ENCODE measurements around the gene POGLUT2. TPM values are rescaled to one million over a fixed set of nuclear protein-coding genes. Genes with fewer than 3 reads are reported as not detected.

POGLUT2 gene
- total and polyA plus RNA-seq, 4 donors = 1.4 to 13.9 (median 4.5) TPM

DNA sequence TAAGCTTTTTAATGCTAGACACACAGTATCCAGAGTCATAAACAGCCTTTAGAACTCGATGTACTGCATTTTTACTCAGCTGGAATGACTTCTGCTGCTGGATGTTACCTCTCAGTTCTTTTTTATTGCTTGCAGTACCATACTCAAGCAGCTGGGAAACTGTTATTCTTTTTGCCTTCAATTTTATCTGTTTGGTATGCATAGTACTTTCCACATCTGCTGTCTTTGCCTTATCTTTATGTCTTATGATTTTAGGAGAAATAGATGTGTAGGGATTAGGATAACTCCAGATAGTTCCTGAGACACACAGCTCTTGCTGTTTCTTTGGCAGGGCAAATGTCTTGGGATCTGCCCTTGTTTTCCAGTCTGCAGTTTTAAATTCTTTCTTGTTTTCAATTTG, 56.7 kb downstream of the POGLUT2 start:
- no peaks in the 10 kb centered on the region for H3K27me3 ChIP-seq (ENCODE audit: control insufficient read depth in 3 of 3, insufficient read depth in 3 of 3, low read length in 2 of 3)
- H3K4me1 ChIP-seq (ENCODE audit: control insufficient read depth in 5 of 5, insufficient read depth in 5 of 5, low read length in 5 of 5) = no peaks in the 10 kb centered on the region
- no peak for DNase-seq
- ATAC-seq (ENCODE audit: insufficient read depth, low FRiP score) = no peak
- peaks cover 0 to 19% (median 3%) of the 10 kb centered on the region in 4 donors for H3K9me3 ChIP-seq (ENCODE audit: control insufficient read depth in 4 of 4, insufficient read depth in 3 of 4, low read length in 3 of 4)
- 67 to 76% methylated on average over 1 of the region's 1 CpG for WGBS, 2 donors
- H3K9ac ChIP-seq (ENCODE audit: insufficient read depth in 1 of 2, low read length in 2 of 2) = no peak overlapping the region
- no peak overlapping the region for H3K27ac ChIP-seq (ENCODE audit: low read depth in 1 of 2, low read length in 1 of 2)
- no peaks in the 10 kb centered on the region for H3K36me3 ChIP-seq (ENCODE audit: control insufficient read depth in 4 of 4, insufficient read depth in 4 of 4, low read length in 4 of 4)
- TF ChIP-seq, protein P1, sequence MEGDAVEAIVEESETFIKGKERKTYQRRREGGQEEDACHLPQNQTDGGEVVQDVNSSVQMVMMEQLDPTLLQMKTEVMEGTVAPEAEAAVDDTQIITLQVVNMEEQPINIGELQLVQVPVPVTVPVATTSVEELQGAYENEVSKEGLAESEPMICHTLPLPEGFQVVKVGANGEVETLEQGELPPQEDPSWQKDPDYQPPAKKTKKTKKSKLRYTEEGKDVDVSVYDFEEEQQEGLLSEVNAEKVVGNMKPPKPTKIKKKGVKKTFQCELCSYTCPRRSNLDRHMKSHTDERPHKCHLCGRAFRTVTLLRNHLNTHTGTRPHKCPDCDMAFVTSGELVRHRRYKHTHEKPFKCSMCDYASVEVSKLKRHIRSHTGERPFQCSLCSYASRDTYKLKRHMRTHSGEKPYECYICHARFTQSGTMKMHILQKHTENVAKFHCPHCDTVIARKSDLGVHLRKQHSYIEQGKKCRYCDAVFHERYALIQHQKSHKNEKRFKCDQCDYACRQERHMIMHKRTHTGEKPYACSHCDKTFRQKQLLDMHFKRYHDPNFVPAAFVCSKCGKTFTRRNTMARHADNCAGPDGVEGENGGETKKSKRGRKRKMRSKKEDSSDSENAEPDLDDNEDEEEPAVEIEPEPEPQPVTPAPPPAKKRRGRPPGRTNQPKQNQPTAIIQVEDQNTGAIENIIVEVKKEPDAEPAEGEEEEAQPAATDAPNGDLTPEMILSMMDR (IDR thresholded peaks at IDR 0.05; ENCODE audit: control extremely low read depth, extremely low read depth) = no peak
- H3K4me3 ChIP-seq = no peak overlapping the region

Other genes with a start within 250 kb of the POGLUT2 start
- 10 to 100 TPM; 38.0 to 78.8 TPM for gene TPP2, start 202.0 kb downstream of the POGLUT2 start, total RNA-seq
- gene TPP2, start 202.0 kb downstream of the POGLUT2 start, polyA plus RNA-seq = 10 to 100 TPM; 19.9 to 21.7 TPM
- not detected for gene METTL21C, start 103.9 kb downstream of the POGLUT2 start, total RNA-seq
- not detected for gene METTL21C, start 103.9 kb downstream of the POGLUT2 start, polyA plus RNA-seq
- 10 to 100 TPM in 1 of 2 donors, 1 to 10 TPM in 1; 5.1 to 10.2 TPM for gene TEX30, start 25.2 kb downstream of the POGLUT2 start, total RNA-seq
- gene TEX30, start 25.2 kb downstream of the POGLUT2 start, polyA plus RNA-seq = 10 to 100 TPM in 1 of 2 donors, 1 to 10 TPM in 1; 6.9 to 12.4 TPM
- 10 to 100 TPM; 14.8 to 38.4 TPM for gene BIVM, start 143 bp upstream of the POGLUT2 start, total RNA-seq
- 10 to 100 TPM in 1 of 2 donors, 1 to 10 TPM in 1; 5.5 to 11.5 TPM for gene BIVM, start 143 bp upstream of the POGLUT2 start, polyA plus RNA-seq
- 10 to 100 TPM; 36.9 to 81.4 TPM for gene ERCC5, start 47.1 kb upstream of the POGLUT2 start, total RNA-seq
- 10 to 100 TPM; 23.0 to 79.2 TPM for gene ERCC5, start 47.1 kb upstream of the POGLUT2 start, polyA plus RNA-seq

Data from lung (tissue), 12 donors.